HEK293 (cell line): ENCODE data around the gene PATE3.

Experiments used
- CTCF ChIA-PET: fragments of 350-600 bp; formaldehyde crosslinking; extraction: SDS; loops from one replicate; lab custom pipeline; 2021; ENCODE audit warnings: antibody characterized with exemption; lab: Yijun Ruan, JAX
- POLR2A ChIA-PET: fragments of 300-600 bp; formaldehyde crosslinking; extraction: SDS; loops from one replicate; lab custom pipeline; 2020; ENCODE audit warnings: antibody characterized with exemption, inconsistent platforms; lab: Yijun Ruan, JAX
- H3K27ac ChIP-seq: fragments of 200-500 bp; sonication (Bioruptor generic); 2 replicates; pipeline ENCODE4 v1.5.1; 2014; ENCODE audit warnings: low read depth, low read length, control low read depth, inconsistent platforms; ENCODE audit errors: extremely low read depth
- H3K36me3 ChIP-seq, 2 experiments: fragments of 200-500 bp in 1 of 2; sonication (Bioruptor generic) in 1 of 2; 1 replicate in 1 of 2; 2 replicates in 1 of 2; pipeline ENCODE4 v1.5.1; 2014 to 2017; ENCODE audit warnings: inconsistent platforms in 2 of 2, low read length in 2 of 2; ENCODE audit not compliant: control insufficient read depth in 2 of 2, insufficient read depth in 1 of 2
- H3K4me1 ChIP-seq: fragments of 200-500 bp; sonication (Bioruptor generic); 2 replicates; pipeline ENCODE4 v1.5.1; 2014; ENCODE audit warnings: mild to moderate bottlenecking, low read length, inconsistent platforms; ENCODE audit not compliant: control insufficient read depth, insufficient read depth
- H3K4me3 ChIP-seq: 2 replicates; pipeline ENCODE4 v1.5.1; 2011; ENCODE audit warnings: low read depth, mild to moderate bottlenecking, control low read depth, low read length, moderate library complexity
- H3K9me3 ChIP-seq: fragments of 200-500 bp; sonication (Bioruptor generic); 2 replicates; pipeline ENCODE4 v1.5.1; 2014; ENCODE audit warnings: low read depth, low read length, inconsistent platforms; ENCODE audit not compliant: control insufficient read depth, insufficient read depth
- AEBP2 ChIP-seq: fragments of 450-650 bp; formaldehyde crosslinking; IDR thresholded peaks from 2 replicates; pipeline ENCODE4 v1.5.1; 2016; ENCODE audit warnings: missing biosample characterization, missing genetic modification characterization, borderline replicate concordance
- BCL11A ChIP-seq: fragments of 450-650 bp; formaldehyde crosslinking; IDR thresholded peaks from 2 replicates; pipeline ENCODE4 v1.5.1; 2016; ENCODE audit warnings: low read depth, missing biosample characterization, missing genetic modification characterization
- HOXD13 ChIP-seq: sonication (generic); formaldehyde crosslinking; IDR thresholded peaks from 2 replicates; pipeline ENCODE4 v1.8.0; 2022; ENCODE audit warnings: missing genetic modification reagents, borderline replicate concordance
- SCRT2 ChIP-seq: fragments of 450-650 bp; formaldehyde crosslinking; IDR thresholded peaks from 2 replicates; pipeline ENCODE4 v1.5.1; 2016; ENCODE audit warnings: missing biosample characterization, missing genetic modification characterization
- WT1 ChIP-seq: fragments of 450-650 bp; formaldehyde crosslinking; IDR thresholded peaks from 2 replicates; pipeline ENCODE4 v1.5.1; 2016; ENCODE audit warnings: missing biosample characterization, missing genetic modification characterization
- ZNF280D ChIP-seq: fragments of 450-650 bp; formaldehyde crosslinking; IDR thresholded peaks from 2 replicates; pipeline ENCODE4 v1.5.1; 2016; ENCODE audit warnings: missing biosample characterization, missing genetic modification characterization
- ZNF324 ChIP-seq: fragments of 450-650 bp; formaldehyde crosslinking; IDR thresholded peaks from 2 replicates; pipeline ENCODE4 v1.5.1; 2016; ENCODE audit warnings: missing biosample characterization, missing genetic modification characterization
- ZNF510 ChIP-seq: fragments of 450-650 bp; formaldehyde crosslinking; IDR thresholded peaks from 2 replicates; pipeline ENCODE4 v1.5.1; 2018; ENCODE audit warnings: mild to moderate bottlenecking, missing genetic modification characterization, missing biosample characterization; ENCODE audit not compliant: insufficient replicate concordance
- ZNF544 ChIP-seq: fragments of 450-650 bp; formaldehyde crosslinking; IDR thresholded peaks from 2 replicates; pipeline ENCODE4 v1.5.0; 2017; ENCODE audit warnings: missing biosample characterization, missing genetic modification characterization
- ZNF548 ChIP-seq: fragments of 450-650 bp; formaldehyde crosslinking; IDR thresholded peaks from 2 replicates; pipeline ENCODE4 v1.5.1; 2016; ENCODE audit warnings: missing biosample characterization, missing genetic modification characterization
- ZNF585B ChIP-seq: fragments of 450-650 bp; formaldehyde crosslinking; IDR thresholded peaks from 2 replicates; pipeline ENCODE4 v1.5.1; 2016; ENCODE audit warnings: missing biosample characterization, missing genetic modification characterization
- ZNF610 ChIP-seq: fragments of 450-650 bp; formaldehyde crosslinking; IDR thresholded peaks from 2 replicates; pipeline ENCODE4 v1.5.1; 2016; ENCODE audit warnings: missing biosample characterization, missing genetic modification characterization, borderline replicate concordance
- ZNF629 ChIP-seq: fragments of 450-650 bp; formaldehyde crosslinking; IDR thresholded peaks from 2 replicates; pipeline ENCODE4 v1.5.1; 2017; ENCODE audit warnings: missing biosample characterization, missing genetic modification characterization
- ZNF645 ChIP-seq: fragments of 450-650 bp; formaldehyde crosslinking; IDR thresholded peaks from 2 replicates; pipeline ENCODE4; 2016; ENCODE audit warnings: missing biosample characterization, missing genetic modification characterization
- ZNF654 ChIP-seq: fragments of 450-650 bp; formaldehyde crosslinking; IDR thresholded peaks from 2 replicates; pipeline ENCODE4 v1.5.1; 2016; ENCODE audit warnings: low read depth, missing biosample characterization, missing genetic modification characterization
- ZNF658 ChIP-seq: fragments of 450-650 bp; formaldehyde crosslinking; IDR thresholded peaks from 2 replicates; pipeline ENCODE4; 2016; ENCODE audit warnings: missing biosample characterization, missing genetic modification characterization
- ZNF670 ChIP-seq: fragments of 450-650 bp; formaldehyde crosslinking; IDR thresholded peaks from 2 replicates; pipeline ENCODE4 v1.5.1; 2016; ENCODE audit warnings: missing biosample characterization, missing genetic modification characterization, low read depth
- ZNF768 ChIP-seq: fragments of 450-650 bp; formaldehyde crosslinking; IDR thresholded peaks from 2 replicates; pipeline ENCODE4 v1.5.1; 2018; ENCODE audit warnings: missing biosample characterization, mild to moderate bottlenecking, missing genetic modification characterization
- ZNF777 ChIP-seq: fragments of 450-650 bp; formaldehyde crosslinking; IDR thresholded peaks from 2 replicates; pipeline ENCODE4 v1.5.1; 2017; ENCODE audit warnings: missing biosample characterization, missing genetic modification characterization, borderline replicate concordance
- ZNF843 ChIP-seq: fragments of 450-650 bp; formaldehyde crosslinking; IDR thresholded peaks from 2 replicates; pipeline ENCODE4 v1.5.1; 2016; ENCODE audit warnings: missing biosample characterization, missing genetic modification characterization
- TF ChIP-seq, protein P1 (sequence below): fragments of 450-650 bp; formaldehyde crosslinking; IDR thresholded peaks from 2 replicates; pipeline ENCODE4 v1.5.1; 2016; ENCODE audit warnings: missing biosample characterization, missing genetic modification characterization
- TF ChIP-seq, protein P2 (sequence below): IDR thresholded peaks from 2 replicates; pipeline ENCODE4 v1.6.1; 2011; ENCODE audit warnings: mild to moderate bottlenecking, low read depth, low read length, borderline replicate concordance

The PATE3 gene

GRCh38 chr11:125763483-125763882, 24.4 kb upstream of the PATE3 start:
- TF ChIP-seq ZNF610 (tag by site-specific recombination): no peak
- TF ChIP-seq ZNF645 (tag by site-specific recombination): no peak
- no peak for TF ChIP-seq ZNF768 (tag by site-specific recombination)
- no peak for TF ChIP-seq BCL11A (tag by site-specific recombination)
- TF ChIP-seq, protein P1, sequence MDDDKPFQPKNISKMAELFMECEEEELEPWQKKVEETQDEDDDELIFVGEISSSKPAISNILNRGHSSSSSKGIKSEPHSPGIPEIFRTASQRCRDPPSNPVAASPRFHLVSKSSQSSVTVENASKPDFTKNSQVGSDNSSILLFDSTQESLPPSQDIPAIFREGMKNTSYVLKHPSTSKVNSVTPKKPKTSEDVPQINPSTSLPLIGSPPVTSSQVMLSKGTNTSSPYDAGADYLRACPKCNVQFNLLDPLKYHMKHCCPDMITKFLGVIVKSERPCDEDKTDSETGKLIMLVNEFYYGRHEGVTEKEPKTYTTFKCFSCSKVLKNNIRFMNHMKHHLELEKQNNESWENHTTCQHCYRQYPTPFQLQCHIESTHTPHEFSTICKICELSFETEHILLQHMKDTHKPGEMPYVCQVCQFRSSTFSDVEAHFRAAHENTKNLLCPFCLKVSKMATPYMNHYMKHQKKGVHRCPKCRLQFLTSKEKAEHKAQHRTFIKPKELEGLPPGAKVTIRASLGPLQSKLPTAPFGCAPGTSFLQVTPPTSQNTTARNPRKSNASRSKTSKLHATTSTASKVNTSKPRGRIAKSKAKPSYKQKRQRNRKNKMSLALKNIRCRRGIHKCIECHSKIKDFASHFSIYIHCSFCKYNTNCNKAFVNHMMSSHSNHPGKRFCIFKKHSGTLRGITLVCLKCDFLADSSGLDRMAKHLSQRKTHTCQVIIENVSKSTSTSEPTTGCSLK (tag by site-specific recombination): no peak
- CTCF ChIA-PET: no interaction called here
- POLR2A ChIA-PET: no interaction called here
- Histone ChIP-seq H3K9me3 (no peaks in the 10 kb centered on the region), H3K36me3 (no peaks in the 10 kb centered on the region), H3K4me3 (no peak overlapping the region), H3K27ac (no peak overlapping the region), H3K4me1 (no peaks in the 10 kb centered on the region)

DNA sequence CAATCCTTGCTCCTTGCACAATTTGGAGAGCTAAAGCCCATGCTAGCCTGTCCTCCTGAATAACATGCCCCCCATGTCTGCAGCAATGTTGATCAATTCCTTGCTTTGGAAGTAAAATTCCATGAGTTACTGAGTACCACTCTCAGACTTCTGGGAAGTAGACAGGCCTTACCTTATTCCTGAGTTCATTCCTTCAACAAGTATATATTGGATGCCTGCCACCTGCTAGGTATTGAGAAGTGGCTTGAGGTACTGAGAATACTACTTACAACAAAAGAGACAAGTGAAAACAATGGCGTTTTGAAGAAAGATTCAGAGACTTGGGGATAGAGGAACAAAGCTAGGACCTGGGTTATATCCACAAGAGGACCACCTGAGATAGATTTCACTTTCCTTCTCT, 21.7 kb upstream of the PATE3 start:
- ChIA-PET CTCF (no interaction called here), POLR2A (interaction anchor here (0.6 kb wide), 1 partner anchor 249 kb away, joined by 4 read pairs; no protein-coding TSS in a partner anchor)
- H3K27ac ChIP-seq: no peak overlapping the region
- no peaks in the 10 kb centered on the region for H3K4me1 ChIP-seq
- no peak overlapping the region for H3K4me3 ChIP-seq
- H3K36me3 ChIP-seq: no peaks in the 10 kb centered on the region
- no peaks in the 10 kb centered on the region for H3K9me3 ChIP-seq
- TF ChIP-seq ZNF777 (tag by site-specific recombination) (no peak), ZNF629 (tag by site-specific recombination) (no peak), SCRT2 (no peak), ZNF654 (tag by site-specific recombination) (no peak), ZNF280D (no peak), AEBP2 (tag by site-specific recombination) (no peak), ZNF585B (tag by site-specific recombination) (no peak), WT1 (tag by site-specific recombination) (no peak), ZNF544 (tag by site-specific recombination) (no peak), ZNF843 (no peak), HOXD13 (no peak), ZNF548 (tag by site-specific recombination) (no peak), ZNF670 (tag by site-specific recombination) (no peak), ZNF510 (tag by site-specific recombination) (no peak), ZNF658 (tag by site-specific recombination) (no peak), ZNF324 (tag by site-specific recombination) (no peak)
- TF ChIP-seq, protein P2, sequence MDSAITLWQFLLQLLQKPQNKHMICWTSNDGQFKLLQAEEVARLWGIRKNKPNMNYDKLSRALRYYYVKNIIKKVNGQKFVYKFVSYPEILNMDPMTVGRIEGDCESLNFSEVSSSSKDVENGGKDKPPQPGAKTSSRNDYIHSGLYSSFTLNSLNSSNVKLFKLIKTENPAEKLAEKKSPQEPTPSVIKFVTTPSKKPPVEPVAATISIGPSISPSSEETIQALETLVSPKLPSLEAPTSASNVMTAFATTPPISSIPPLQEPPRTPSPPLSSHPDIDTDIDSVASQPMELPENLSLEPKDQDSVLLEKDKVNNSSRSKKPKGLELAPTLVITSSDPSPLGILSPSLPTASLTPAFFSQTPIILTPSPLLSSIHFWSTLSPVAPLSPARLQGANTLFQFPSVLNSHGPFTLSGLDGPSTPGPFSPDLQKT: no peak
